MM.1S (cell line): Measurements from ENCODE around the gene TSEN2.

Experiments
- DNase-seq: peaks from one replicate; pipeline ENCODE4 v3.0.0-alpha.2; 2015
- H2AFZ ChIP-seq: fragments of 300-600 bp; sonication (generic); 2 replicates; pipeline ENCODE4 v1.6.0; 2016; ENCODE audit warnings: antibody characterized with exemption, low read length
- H3F3A ChIP-seq: fragments of 300-600 bp; sonication (generic); 2 replicates; pipeline ENCODE4 v1.6.1; 2016; ENCODE audit warnings: mild to moderate bottlenecking, antibody characterized with exemption, low read length, moderate library complexity, mixed read lengths; ENCODE audit not compliant: insufficient read depth
- H3K27ac ChIP-seq: fragments of 300-600 bp; sonication (generic); 2 replicates; pipeline ENCODE4 v1.5.1; 2016; ENCODE audit warnings: mild to moderate bottlenecking, low read length
- H3K27me3 ChIP-seq: fragments of 300-600 bp; sonication (generic); replicated peaks from 2 replicates; pipeline ENCODE4 v1.6.0; 2016; ENCODE audit warnings: low read length; ENCODE audit not compliant: insufficient read depth
- H3K36me3 ChIP-seq: fragments of 300-600 bp; sonication (generic); replicated peaks from 2 replicates; pipeline ENCODE4 v1.6.1; 2016; ENCODE audit warnings: mild to moderate bottlenecking, low read length, mixed read lengths; ENCODE audit not compliant: insufficient read depth
- H3K4me1 ChIP-seq: fragments of 300-600 bp; sonication (generic); 2 replicates; pipeline ENCODE4 v1.6.1; 2016; ENCODE audit warnings: low read length, mixed read lengths
- H3K4me2 ChIP-seq: fragments of 300-600 bp; sonication (generic); 2 replicates; pipeline ENCODE4 v1.6.0; 2016; ENCODE audit warnings: low read depth, low read length
- H3K4me3 ChIP-seq: fragments of 300-600 bp; sonication (generic); 2 replicates; pipeline ENCODE4 v1.5.1; 2016; ENCODE audit warnings: low read length, mixed read lengths
- H3K79me2 ChIP-seq: fragments of 300-600 bp; sonication (generic); 2 replicates; pipeline ENCODE4 v1.6.1; 2016; ENCODE audit warnings: mixed run types, low read length, mixed read lengths
- H3K9ac ChIP-seq: fragments of 300-600 bp; sonication (generic); 2 replicates; pipeline ENCODE4 v1.6.1; 2016; ENCODE audit warnings: low read length, mixed read lengths
- H3K9me2 ChIP-seq: fragments of 300-600 bp; sonication (generic); replicated peaks from 2 replicates; pipeline ENCODE4 v1.6.1; 2016; ENCODE audit warnings: mild to moderate bottlenecking, low read length, mixed read lengths; ENCODE audit not compliant: insufficient read depth
- H3K9me3 ChIP-seq: fragments of 300-600 bp; sonication (generic); replicated peaks from 2 replicates; pipeline ENCODE4 v1.6.1; 2016; ENCODE audit warnings: mild to moderate bottlenecking, low read length, mixed read lengths; ENCODE audit not compliant: insufficient read depth
- H4K20me1 ChIP-seq: fragments of 300-600 bp; sonication (generic); 2 replicates; pipeline ENCODE4 v1.6.1; 2016; ENCODE audit warnings: mild to moderate bottlenecking, low read length, moderate library complexity, mixed read lengths; ENCODE audit not compliant: insufficient read depth
- EZH2 ChIP-seq: fragments of 300-600 bp; sonication (generic); optimal IDR thresholded peaks from 2 replicates; pipeline ENCODE3; 2017; ENCODE audit warnings: low read depth, mild to moderate bottlenecking, antibody characterized with exemption, low read length, mixed read lengths
- EZH2phosphoT487 ChIP-seq: fragments of 300-600 bp; sonication (generic); IDR thresholded peaks from 2 replicates; pipeline ENCODE4 v1.6.1; 2018; ENCODE audit warnings: antibody characterized with exemption, low read length
- TF ChIP-seq, protein P1 (sequence below): fragments of 300-600 bp; sonication (generic); IDR thresholded peaks from 2 replicates; pipeline ENCODE4 v1.5.1; 2016; ENCODE audit warnings: antibody characterized with exemption, low read length, mixed read lengths

The TSEN2 gene

DNA sequence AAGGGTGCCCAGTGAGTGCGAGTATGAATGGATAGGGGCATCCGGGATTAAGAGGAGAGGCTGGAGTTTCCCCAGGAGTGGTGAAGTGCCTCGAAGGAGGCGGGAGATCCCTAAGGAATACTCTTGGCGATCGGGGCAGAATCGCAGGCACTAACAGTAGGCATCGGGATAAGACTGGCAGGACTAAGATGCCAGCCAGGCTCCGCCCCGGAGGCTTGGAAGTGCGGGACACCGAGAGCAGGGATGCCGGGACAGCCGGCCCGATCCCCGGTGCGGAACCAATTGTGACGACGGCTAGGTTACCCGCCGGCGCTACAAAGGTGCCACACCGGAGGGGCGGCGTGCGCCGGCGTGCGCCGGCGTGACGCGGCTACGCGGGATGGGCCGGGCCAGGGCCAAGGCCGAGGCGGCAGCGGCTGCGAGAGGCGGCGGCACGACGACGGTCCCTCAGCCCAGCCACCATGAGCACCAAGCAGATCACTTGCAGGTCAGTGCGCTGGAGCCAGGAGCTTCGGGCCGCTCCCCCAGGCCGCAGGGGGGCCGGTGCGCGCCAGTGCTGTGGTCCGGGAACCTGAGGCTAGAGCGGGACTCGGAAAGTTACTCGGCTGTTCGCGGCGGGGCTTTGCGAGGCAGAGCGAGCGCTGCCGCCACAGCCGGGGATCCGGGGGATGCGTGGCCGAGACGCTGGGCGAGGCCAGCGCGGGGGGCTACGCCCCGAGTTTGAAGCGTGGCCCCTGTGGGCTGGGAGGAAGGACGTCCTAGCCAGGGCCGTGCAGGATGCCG lies 72.6 kb downstream of the TSEN2 start, which contains the start of gene MKRN2:
MKRN2 (plus strand) TSS at position 398 of the 783 bp plus-strand sequence; CDS start at position 462, 64 bp downstream.
- Histone ChIP-seq H4K20me1 (peaks cover 15% of the 10 kb centered on the region), H3K36me3 (no peaks in the 10 kb centered on the region), H3K4me1 (peaks cover 17% of the 10 kb centered on the region; the same call in 1 of the 2 replicates), H3K4me3 (peak within 1 kb of the TSS; percentile 79), H3K4me2 (peak within 1 kb of the TSS; percentile 99), H3K27ac (peak within 1 kb of the TSS; percentile 91), H2AFZ (peak within 1 kb of the TSS; percentile 99), H3K9me2 (no peaks in the 10 kb centered on the region), H3K79me2 (peaks cover 49% of the 10 kb centered on the region), H3K9me3 (no peaks in the 10 kb centered on the region), H3K27me3 (0 out of 2 replicates have a peak, but pooled peaks cover 6% of the 10 kb centered on the region), H3K9ac (peak within 1 kb of the TSS; percentile 95), H3F3A (peaks cover 7% of the 10 kb centered on the region; the same call in 1 of the 2 replicates)
- DNase-seq, result peak; percentile 90
- TF ChIP-seq, protein P1, sequence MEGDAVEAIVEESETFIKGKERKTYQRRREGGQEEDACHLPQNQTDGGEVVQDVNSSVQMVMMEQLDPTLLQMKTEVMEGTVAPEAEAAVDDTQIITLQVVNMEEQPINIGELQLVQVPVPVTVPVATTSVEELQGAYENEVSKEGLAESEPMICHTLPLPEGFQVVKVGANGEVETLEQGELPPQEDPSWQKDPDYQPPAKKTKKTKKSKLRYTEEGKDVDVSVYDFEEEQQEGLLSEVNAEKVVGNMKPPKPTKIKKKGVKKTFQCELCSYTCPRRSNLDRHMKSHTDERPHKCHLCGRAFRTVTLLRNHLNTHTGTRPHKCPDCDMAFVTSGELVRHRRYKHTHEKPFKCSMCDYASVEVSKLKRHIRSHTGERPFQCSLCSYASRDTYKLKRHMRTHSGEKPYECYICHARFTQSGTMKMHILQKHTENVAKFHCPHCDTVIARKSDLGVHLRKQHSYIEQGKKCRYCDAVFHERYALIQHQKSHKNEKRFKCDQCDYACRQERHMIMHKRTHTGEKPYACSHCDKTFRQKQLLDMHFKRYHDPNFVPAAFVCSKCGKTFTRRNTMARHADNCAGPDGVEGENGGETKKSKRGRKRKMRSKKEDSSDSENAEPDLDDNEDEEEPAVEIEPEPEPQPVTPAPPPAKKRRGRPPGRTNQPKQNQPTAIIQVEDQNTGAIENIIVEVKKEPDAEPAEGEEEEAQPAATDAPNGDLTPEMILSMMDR, result no peak
- no peak for TF ChIP-seq EZH2phosphoT487
- TF ChIP-seq EZH2, result no peak

DNA sequence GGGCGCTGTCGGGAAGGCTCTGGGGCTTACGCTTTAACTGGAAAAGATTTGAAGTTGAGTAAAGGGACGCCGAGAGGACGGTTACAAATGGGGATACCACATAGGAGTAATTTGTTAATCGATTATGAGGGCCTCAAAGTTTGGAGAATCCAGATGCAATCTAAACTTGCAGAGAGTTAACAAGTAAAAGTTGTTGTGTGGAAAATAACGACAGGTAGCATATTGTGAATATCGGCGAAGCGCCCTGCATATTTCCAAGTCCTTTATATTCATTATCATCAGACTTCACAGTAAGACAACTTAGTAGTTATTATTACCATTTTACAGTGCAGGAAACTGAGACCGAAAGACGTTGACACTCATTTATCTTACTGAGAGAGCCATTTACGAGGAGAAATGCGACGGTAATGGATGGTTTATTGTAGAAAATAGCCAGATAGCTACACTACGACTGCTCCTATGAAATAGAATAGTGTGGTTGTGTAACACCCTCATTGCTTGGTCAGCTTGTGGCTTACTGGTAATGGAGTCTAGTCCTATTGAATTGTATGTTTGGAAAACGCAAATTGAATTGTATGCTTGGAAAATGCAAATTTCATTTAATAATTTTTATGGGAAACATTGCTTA lies 73.3 kb downstream of the TSEN2 start:
- Histone ChIP-seq H2AFZ (peak overlapping the region; percentile 85), H3K4me1 (peaks cover 17% of the 10 kb centered on the region; the same call in 1 of the 2 replicates), H3K9ac (peak overlapping the region; percentile 95), H3K4me2 (peak overlapping the region; percentile 82), H3K36me3 (no peaks in the 10 kb centered on the region), H4K20me1 (peaks cover 18% of the 10 kb centered on the region), H3K4me3 (peak overlapping the region; percentile 79), H3K27me3 (0 out of 2 replicates have a peak, but pooled peaks cover 6% of the 10 kb centered on the region), H3K9me2 (no peaks in the 10 kb centered on the region), H3F3A (peaks cover 7% of the 10 kb centered on the region; the same call in 1 of the 2 replicates), H3K79me2 (peaks cover 56% of the 10 kb centered on the region), H3K27ac (peak overlapping the region; percentile 91; the same call in 1 of the 2 replicates), H3K9me3 (no peaks in the 10 kb centered on the region)
- TF ChIP-seq EZH2 (no peak), EZH2phosphoT487 (no peak)
- TF ChIP-seq, protein P1, result no peak
- DNase-seq, result no peak

DNA sequence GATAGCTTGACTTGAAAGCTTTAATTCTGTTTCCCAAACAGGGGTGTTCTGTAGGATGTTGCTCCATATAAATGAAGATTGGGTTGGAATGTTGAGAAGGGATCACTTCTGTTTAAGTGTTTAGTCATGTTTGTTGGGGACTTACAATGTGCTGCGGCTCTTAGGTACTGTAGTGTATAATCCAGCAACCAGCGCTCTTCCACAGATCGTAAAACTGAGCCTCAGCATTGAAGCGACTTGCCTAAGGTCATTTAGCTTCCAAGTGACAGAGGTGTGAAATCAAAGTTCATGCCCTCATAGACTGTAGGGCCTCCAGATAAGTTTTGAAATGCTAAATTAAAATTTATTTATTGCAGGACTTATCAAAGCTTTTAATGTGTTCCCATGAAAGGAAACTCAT lies 74.4 kb downstream of the TSEN2 start:
- Histone ChIP-seq H3K9ac (no peak overlapping the region), H3K27ac (no peak overlapping the region), H3K27me3 (0 out of 2 replicates have a peak, but pooled peaks cover 5% of the 10 kb centered on the region), H3K4me3 (peak overlapping the region; percentile 79; the same call in 1 of the 2 replicates), H3K9me3 (no peaks in the 10 kb centered on the region), H2AFZ (no peak overlapping the region), H3F3A (peaks cover 7% of the 10 kb centered on the region; the same call in 1 of the 2 replicates), H3K9me2 (no peaks in the 10 kb centered on the region), H4K20me1 (peaks cover 18% of the 10 kb centered on the region), H3K4me1 (peaks cover 17% of the 10 kb centered on the region; the same call in 1 of the 2 replicates), H3K36me3 (no peaks in the 10 kb centered on the region), H3K4me2 (peak overlapping the region; percentile 82), H3K79me2 (peaks cover 66% of the 10 kb centered on the region)
- no peak for DNase-seq
- no peak for TF ChIP-seq EZH2phosphoT487
- TF ChIP-seq, protein P1, result no peak
- TF ChIP-seq EZH2, result no peak
